HCT116 (cell line): ENCODE results near the gene EDEM1. TPM values are rescaled to one million over a fixed set of nuclear protein-coding genes. Genes with fewer than 3 reads are reported as not detected.

ENCODE experiments used
- ATAC-seq: fragments of 200-7000 bp; cut with Tn5 transposase; 2 replicates; pipeline ENCODE4 v1.9.1; 2020; ENCODE audit warnings: mild to moderate bottlenecking, moderate library complexity
- BruUV-seq: library from RNA; stranded (reverse); fragments of 400-500 nt; replicated peaks from 2 replicates; lab custom pipeline; 2021; lab: Mats Ljungman, UMichigan
- CTCF ChIA-PET: fragments of 300-600 bp; sonication (Branson Sonifier 250); formaldehyde crosslinking; loops from one replicate; lab custom pipeline; 2021; ENCODE audit warnings: antibody characterized with exemption; lab: Charles Lee
- POLR2A ChIA-PET: fragments of 300-600, 350-600 bp; sonication (Branson Sonifier 250); formaldehyde crosslinking; loops from one replicate; lab custom pipeline; 2021; ENCODE audit warnings: antibody characterized with exemption; lab: Charles Lee
- RAD21 ChIA-PET, 2 experiments: fragments of 300-600 bp; sonication (Branson Sonifier 250); formaldehyde crosslinking; loops; one replicate each; lab custom pipeline; 2023; ENCODE audit warnings: low total read pairs in 2 of 2; ENCODE audit not compliant: uncharacterized antibody in 2 of 2, unreplicated experiment in 2 of 2, low non-redundant PET in 1 of 2; lab: Charles Lee
- DNase-seq: peaks from one replicate; pipeline ENCODE4 v3.0.0-alpha.2; 2010; ENCODE audit warnings: low read depth, low spot score
- H2AFZ ChIP-seq: fragments of 200-600 bp; shearing (Covaris generic), sonication (generic); 2 replicates; pipeline ENCODE4 v1.6.1; 2017; ENCODE audit warnings: low read depth, mixed run types, mixed read lengths, antibody characterized with exemption, low read length; ENCODE audit not compliant: poor library complexity, severe bottlenecking
- H3K27ac ChIP-seq: 2 replicates; pipeline ENCODE4 v1.5.1; 2012; ENCODE audit warnings: low read depth, low read length
- H3K27me3 ChIP-seq: fragments of 200-600 bp; sonication (generic); 2 replicates; pipeline ENCODE4 v1.6.1; 2016; ENCODE audit warnings: mixed run types, low read length, mixed read lengths; ENCODE audit not compliant: insufficient read depth
- H3K36me3 ChIP-seq, 2 experiments: fragments of 200-500 bp in 1 of 2; fragments of 200-600 bp in 1 of 2; sonication (Bioruptor generic) in 1 of 2; sonication (generic) in 1 of 2; 2 replicates each; pipeline versions ENCODE4 v1.5.1 to v1.6.1; 2014 to 2016; ENCODE audit warnings: low read length in 2 of 2, inconsistent platforms in 1 of 2, mixed read lengths in 1 of 2, mixed run types in 1 of 2; ENCODE audit not compliant: insufficient read depth in 2 of 2, control insufficient read depth in 1 of 2
- H3K4me1 ChIP-seq, 2 experiments: fragments of 200-600 bp in 1 of 2; sonication (generic) in 1 of 2; 2 replicates each; pipeline versions ENCODE4 v1.5.1 to v1.6.1; 2012 to 2017; ENCODE audit warnings: low read length in 2 of 2, inconsistent platforms in 1 of 2, mild to moderate bottlenecking in 1 of 2, mixed read lengths in 1 of 2, mixed run types in 1 of 2, moderate library complexity in 1 of 2; ENCODE audit not compliant: insufficient read depth in 2 of 2, control insufficient read depth in 1 of 2
- H3K4me2 ChIP-seq: fragments of 200-600 bp; sonication (generic); 2 replicates; pipeline ENCODE4 v1.6.1; 2017; ENCODE audit warnings: mixed run types, low read length, mixed read lengths
- H3K4me3 ChIP-seq, 2 experiments: fragments of 200-600 bp in 1 of 2; sonication (generic) in 1 of 2; replicated peaks in 1 of 2; 2 replicates each; pipeline ENCODE4 v1.5.1; 2011 to 2016; ENCODE audit warnings: low read length in 2 of 2, control low read depth in 1 of 2, low read depth in 1 of 2, mild to moderate bottlenecking in 1 of 2, mixed read lengths in 1 of 2, mixed run types in 1 of 2
- H3K79me2 ChIP-seq: fragments of 200-600 bp; sonication (generic); 2 replicates; pipeline ENCODE4 v1.6.1; 2017; ENCODE audit warnings: mild to moderate bottlenecking, mixed run types, low read length, moderate library complexity, mixed read lengths; ENCODE audit not compliant: insufficient read depth
- H3K9ac ChIP-seq: fragments of 200-600 bp; sonication (generic); 2 replicates; pipeline ENCODE4 v1.6.1; 2016; ENCODE audit warnings: low read length, mixed read lengths
- H3K9me2 ChIP-seq: fragments of 200-600 bp; sonication (generic), shearing (Covaris generic); 2 replicates; pipeline ENCODE4 v1.6.1; 2017; ENCODE audit warnings: mixed run types, mild to moderate bottlenecking, moderate library complexity; ENCODE audit not compliant: insufficient read depth
- H3K9me3 ChIP-seq, 2 experiments: fragments of 200-500 bp in 1 of 2; fragments of 200-600 bp in 1 of 2; sonication (Bioruptor generic) in 1 of 2; sonication (generic) in 1 of 2; 2 replicates each; pipeline ENCODE4 v1.6.1; 2014 to 2017; ENCODE audit warnings: low read length in 2 of 2, mixed read lengths in 2 of 2, inconsistent platforms in 1 of 2, low read depth in 1 of 2, mild to moderate bottlenecking in 1 of 2, mixed run types in 1 of 2, moderate library complexity in 1 of 2; ENCODE audit not compliant: control insufficient read depth in 1 of 2, insufficient read depth in 1 of 2
- H4K20me1 ChIP-seq: fragments of 200-600 bp; sonication (generic), shearing (Covaris generic); 2 replicates; pipeline ENCODE4 v1.6.1; 2017; ENCODE audit warnings: mixed run types, mild to moderate bottlenecking, moderate library complexity; ENCODE audit not compliant: insufficient read depth
- ATF3 ChIP-seq: IDR thresholded peaks from 2 replicates; pipeline ENCODE4 v1.6.1; 2012
- CBX3 ChIP-seq: IDR thresholded peaks from 2 replicates; pipeline ENCODE4 v1.6.1; 2012; ENCODE audit warnings: low read depth
- CEBPB ChIP-seq: IDR thresholded peaks from 2 replicates; pipeline ENCODE4 v1.6.1; 2012; ENCODE audit warnings: low read depth
- CTCF ChIP-seq, 3 experiments: fragments of 200-600 bp in 1 of 3; sonication (generic) in 1 of 3; IDR thresholded peaks in 2 of 3; conservative IDR thresholded peaks in 1 of 3; 2 replicates each; pipeline ENCODE4 v1.5.1; 2012 to 2017; ENCODE audit warnings: low read depth in 2 of 3, low read length in 2 of 3, antibody characterized with exemption in 1 of 3, borderline replicate concordance in 1 of 3, control low read depth in 1 of 3, mild to moderate bottlenecking in 1 of 3, mixed read lengths in 1 of 3, mixed run types in 1 of 3, moderate library complexity in 1 of 3; ENCODE audit not compliant: insufficient read depth in 1 of 3
- ELF1 ChIP-seq: IDR thresholded peaks from 2 replicates; pipeline ENCODE4 v1.6.1; 2012; ENCODE audit warnings: low read depth, borderline replicate concordance
- EZH2 ChIP-seq: fragments of 200-600 bp; sonication (generic); IDR thresholded peaks from 2 replicates; pipeline ENCODE4 v1.6.1; 2017; ENCODE audit warnings: antibody characterized with exemption, mixed run types
- EZH2phosphoT487 ChIP-seq: fragments of 200-600 bp; IDR thresholded peaks from 2 replicates; pipeline ENCODE4 v1.6.1; 2018; ENCODE audit warnings: antibody characterized with exemption, borderline replicate concordance
- FOSL1 ChIP-seq: IDR thresholded peaks from 2 replicates; pipeline ENCODE4 v1.6.1; 2012; ENCODE audit warnings: low read depth
- JUND ChIP-seq: IDR thresholded peaks from 2 replicates; pipeline ENCODE4 v1.6.1; 2012
- MAX ChIP-seq: IDR thresholded peaks from 2 replicates; pipeline ENCODE4 v1.6.1; 2012
- POLR2A ChIP-seq: IDR thresholded peaks from 2 replicates; pipeline ENCODE4 v1.7.0; 2011; ENCODE audit warnings: borderline replicate concordance; ENCODE audit not compliant: insufficient read depth, insufficient read length; ENCODE audit errors: extremely low read depth
- REST ChIP-seq: IDR thresholded peaks from 2 replicates; pipeline ENCODE4 v1.6.1; 2012; ENCODE audit warnings: low read depth
- SP1 ChIP-seq: IDR thresholded peaks from 2 replicates; pipeline ENCODE4 v1.6.1; 2012; ENCODE audit warnings: low read depth
- TCF7L2 ChIP-seq: IDR thresholded peaks from 2 replicates; pipeline ENCODE4 v1.7.0; 2011; ENCODE audit warnings: borderline replicate concordance, inconsistent platforms; ENCODE audit not compliant: insufficient read depth, insufficient read length; ENCODE audit errors: extremely low read depth
- YY1 ChIP-seq: IDR thresholded peaks from 2 replicates; pipeline ENCODE4 v1.6.1; 2011; ENCODE audit warnings: low read length, low read depth, moderate library complexity, mild to moderate bottlenecking; ENCODE audit not compliant: insufficient replicate concordance; ENCODE audit errors: extremely low read depth
- ZBTB33 ChIP-seq: IDR thresholded peaks from 2 replicates; pipeline ENCODE4 v1.6.1; 2011; ENCODE audit warnings: mild to moderate bottlenecking, low read length, moderate library complexity; ENCODE audit not compliant: insufficient replicate concordance; ENCODE audit errors: extremely low read depth
- ZFX ChIP-seq: fragments of 450-650 bp; IDR thresholded peaks from 2 replicates; pipeline ENCODE4 v1.6.1; 2017
- ZNF274 ChIP-seq: fragments of 200-500 bp; sonication (Bioruptor generic); IDR thresholded peaks from 2 replicates; pipeline ENCODE4 v1.6.1; 2014; ENCODE audit warnings: mild to moderate bottlenecking, low read depth, low read length, inconsistent platforms
- intact Hi-C: fragments of 100-400 bp; cut with micrococcal nuclease; formaldehyde crosslinking; loops from 2 replicates; pipeline ENCODE4 v1.10.0; 2022
- total RNA-seq: library from RNA; stranded (reverse); gene quantifications from one replicate; pipeline ENCODE4 v1.2.1, GENCODE V29; 2021; ENCODE audit not compliant: unreplicated experiment

EDEM1 gene
- total RNA-seq, 1 experiment from 2014 or later: 23.7 TPM

- Histone ChIP-seq H3K9me3 (no peaks in the 10 kb centered on the region), H3K9ac (no peak overlapping the region), H2AFZ (no peak overlapping the region), H4K20me1 (no peaks in the 10 kb centered on the region), H3K27ac (no peak overlapping the region), H3K4me1 (no peaks in the 10 kb centered on the region), H3K27me3 (no peaks in the 10 kb centered on the region), H3K4me3 (no peak overlapping the region), H3K79me2 (peaks cover 29% of the 10 kb centered on the region), H3K4me2 (no peak overlapping the region), H3K36me3 (peaks cover 0 to 4% of the 10 kb centered on the region in 2 experiments; a peak in 1 of 4 replicates), H3K9me2 (no peaks in the 10 kb centered on the region)
- TF ChIP-seq ZNF274: no peak
- TF ChIP-seq CBX3: no peak
- no peak for TF ChIP-seq SP1
- TF ChIP-seq CEBPB: no peak
- TF ChIP-seq EZH2: no peak
- TF ChIP-seq POLR2A: no peak
- TF ChIP-seq FOSL1: no peak
- no peak for TF ChIP-seq MAX
- TF ChIP-seq REST: no peak
- TF ChIP-seq CTCF (IDR thresholded peaks at IDR 0.05 in 2 of 3, conservative IDR thresholded peaks at IDR 0.05 in 1 of 3; ENCODE audit: borderline replicate concordance in 1 of 3, insufficient read depth in 1 of 3, low read depth in 2 of 3, low read length in 2 of 3): no peak
- no peak for TF ChIP-seq ATF3
- TF ChIP-seq ZFX: no peak
- no peak for TF ChIP-seq YY1
- no peak for TF ChIP-seq EZH2phosphoT487
- no peak for TF ChIP-seq TCF7L2
- TF ChIP-seq ELF1: no peak
- TF ChIP-seq ZBTB33: no peak
- TF ChIP-seq JUND: no peak
- intact Hi-C loops: no loop called here
- DNase-seq (no peak), ATAC-seq (no peak)
- BruUV-seq: no TSS peak
- CTCF ChIA-PET: no interaction called here
- RAD21 ChIA-PET: no interaction called here
- POLR2A ChIA-PET: no interaction called here
Observed at GRCh38 chr3:5170975-5171374, 16.5 kb upstream of the EDEM1 start.
